CD8-positive, alpha-beta memory T cell (primary cell): Measurements from ENCODE around the gene LYAR. TPM values are rescaled to one million over a fixed set of nuclear protein-coding genes. Genes with fewer than 3 reads are reported as not detected.
A peak's percentile ranks its signal among the peaks of the same experiment; 100 is the strongest.

Experiments used
- CTCF ChIA-PET: fragments of 350-600 bp; sonication (Branson Sonifier 250); formaldehyde crosslinking; loops from one replicate; lab custom pipeline; 2021; ENCODE audit warnings: antibody characterized with exemption; lab: Charles Lee
- POLR2A ChIA-PET: fragments of 350-600 bp; sonication (Branson Sonifier 250); formaldehyde crosslinking; loops from one replicate; lab custom pipeline; 2021; ENCODE audit warnings: antibody characterized with exemption; lab: Charles Lee
- DNase-seq, 5 donors: peaks; one replicate each; pipeline versions ENCODE4 v3.0.0 to v3.0.0-alpha.2; 2020 to 2022; ENCODE audit warnings: mixed read lengths in 1 of 5
- H3K27ac ChIP-seq: one replicate; pipeline ENCODE4 v1.7.0; 2013; ENCODE audit warnings: low read depth, mild to moderate bottlenecking, low read length, moderate library complexity
- H3K27me3 ChIP-seq: 2 replicates; pipeline ENCODE4 v1.7.0; 2013; ENCODE audit warnings: low read length, mild to moderate bottlenecking; ENCODE audit not compliant: insufficient read depth, poor library complexity, severe bottlenecking
- H3K36me3 ChIP-seq: 2 replicates; pipeline ENCODE4 v1.7.0; 2013; ENCODE audit warnings: mild to moderate bottlenecking, low read length, moderate library complexity; ENCODE audit not compliant: insufficient read depth
- H3K4me1 ChIP-seq: 2 replicates; pipeline ENCODE4 v1.7.0; 2013; ENCODE audit warnings: mild to moderate bottlenecking, low read length, moderate library complexity; ENCODE audit not compliant: insufficient read depth
- H3K4me3 ChIP-seq: 2 replicates; pipeline ENCODE4 v1.7.0; 2013; ENCODE audit warnings: mild to moderate bottlenecking, low read length
- H3K9me3 ChIP-seq: 2 replicates; pipeline ENCODE4 v1.7.0; 2013; ENCODE audit warnings: mild to moderate bottlenecking, low read length
- H3K27ac Mint-ChIP-seq, 8 donors: one replicate each; pipeline ENCODE4 v1.8.0; 2020 to 2021; ENCODE audit warnings: mixed read lengths in 8 of 8, mild to moderate bottlenecking in 6 of 8, inconsistent platforms in 3 of 8, moderate library complexity in 3 of 8
- H3K27me3 Mint-ChIP-seq, 2 donors: one replicate each; pipeline ENCODE4 v1.8.0; 2020 to 2021; ENCODE audit warnings: mixed read lengths in 2 of 2, mild to moderate bottlenecking in 1 of 2, moderate library complexity in 1 of 2
- H3K36me3 Mint-ChIP-seq, 3 donors: one replicate each; pipeline ENCODE4 v1.8.0; 2020 to 2021; ENCODE audit warnings: mixed read lengths in 3 of 3, inconsistent platforms in 1 of 3, mild to moderate bottlenecking in 1 of 3
- H3K4me1 Mint-ChIP-seq, 3 donors: one replicate each; pipeline ENCODE4 v1.8.0; 2020 to 2021; ENCODE audit warnings: mixed read lengths in 3 of 3, inconsistent platforms in 1 of 3, mild to moderate bottlenecking in 1 of 3
- H3K4me3 Mint-ChIP-seq, 7 donors: one replicate each; pipeline ENCODE4 v1.8.0; 2020 to 2021; ENCODE audit warnings: mixed read lengths in 7 of 7, mild to moderate bottlenecking in 6 of 7, moderate library complexity in 4 of 7, inconsistent platforms in 2 of 7
- H3K9me3 Mint-ChIP-seq, 5 donors: one replicate each; pipeline ENCODE4 v1.8.0; 2020 to 2022; ENCODE audit warnings: mixed read lengths in 5 of 5, mild to moderate bottlenecking in 3 of 5, moderate library complexity in 2 of 5, inconsistent platforms in 1 of 5
- polyA plus RNA-seq: library from polyadenylated mRNA; unstranded; fragments of 300-500 nt; fragmentation: Illumina TruSeq; gene quantifications from one replicate; pipeline ENCODE4 v1.2.3, GENCODE V29; 2021
- total RNA-seq, 2 experiments: library from RNA; stranded (reverse); gene quantifications; one replicate each; pipeline ENCODE4 v1.2.3, GENCODE V29; 2021

LYAR gene
- total and polyA plus RNA-seq, 3 experiments from 2014 or later: 95.8 to 187 (median 103) TPM

GRCh38 chr4:4308800-4309441, 19.0 kb upstream of the LYAR start:
- no peak for DNase-seq
- Histone ChIP-seq H3K4me3 (no peak overlapping the region), H3K36me3 (peaks cover 9% of the 10 kb centered on the region), H3K27me3 (no peaks in the 10 kb centered on the region), H3K9me3 (no peaks in the 10 kb centered on the region), H3K4me1 (no peaks in the 10 kb centered on the region), H3K27ac (no peak overlapping the region)
- H3K9me3 Mint-ChIP-seq: no peaks in the 10 kb centered on the region
- H3K36me3 Mint-ChIP-seq: peaks cover 0 to 71% (median 23%) of the 10 kb centered on the region in 3 donors
- POLR2A ChIA-PET: no interaction called here
- H3K4me1 Mint-ChIP-seq: peaks cover 14 to 26% (median 21%) of the 10 kb centered on the region in 3 donors
- no peaks in the 10 kb centered on the region for H3K27me3 Mint-ChIP-seq
- H3K4me3 Mint-ChIP-seq: no peak overlapping the region
- CTCF ChIA-PET: interaction anchor here (1.1 kb wide), 1 partner anchor 56 kb away, joined by 3 read pairs; no protein-coding TSS in a partner anchor
- peak overlapping the region in 3 of 8 donors; percentile 5 to 71 (median 54) for H3K27ac Mint-ChIP-seq

- Mint-ChIP-seq H3K27me3 (no peaks in the 10 kb centered on the region), H3K36me3 (peaks cover 0 to 70% (median 17%) of the 10 kb centered on the region in 3 donors), H3K4me1 (peaks cover 14 to 42% (median 27%) of the 10 kb centered on the region in 3 donors), H3K9me3 (no peaks in the 10 kb centered on the region), H3K27ac (peak overlapping the region in 2 of 8 donors; percentile 12 to 90), H3K4me3 (no peak overlapping the region)
- ChIA-PET CTCF (interaction anchor here (1.5 to 1.8 kb wide), 2 partner anchors 10 to 47 kb away, joined by 3 to 8 read pairs; no protein-coding TSS in a partner anchor), POLR2A (interaction anchor here (0.6 kb wide), 1 partner anchor 237 kb away, joined by 6 read pairs; no protein-coding TSS in a partner anchor)
- Histone ChIP-seq H3K27me3 (no peaks in the 10 kb centered on the region), H3K4me3 (no peak overlapping the region), H3K36me3 (peaks cover 19% of the 10 kb centered on the region), H3K4me1 (no peaks in the 10 kb centered on the region), H3K27ac (no peak overlapping the region), H3K9me3 (no peaks in the 10 kb centered on the region)
- DNase-seq: no peak
Measured at GRCh38 chr4:4306920-4307319, 17.0 kb upstream of the LYAR start.

GRCh38 chr4:4302416-4302815, 12.5 kb upstream of the LYAR start:
- H3K36me3 ChIP-seq: peaks cover 23% of the 10 kb centered on the region
- H3K9me3 ChIP-seq: no peaks in the 10 kb centered on the region
- ChIA-PET CTCF (interaction anchor here (3.5 kb wide), 1 partner anchor 43 kb away, joined by 16 read pairs; no protein-coding TSS in a partner anchor), POLR2A (no interaction called here)
- Mint-ChIP-seq H3K27me3 (no peaks in the 10 kb centered on the region), H3K27ac (peak overlapping the region in 4 of 8 donors; percentile 48 to 69 (median 64)), H3K4me1 (peaks cover 16 to 63% (median 41%) of the 10 kb centered on the region in 3 donors), H3K36me3 (peaks cover 0 to 79% (median 17%) of the 10 kb centered on the region in 3 donors), H3K9me3 (no peaks in the 10 kb centered on the region), H3K4me3 (no peak overlapping the region)
- no peak overlapping the region for H3K4me3 ChIP-seq
- H3K27me3 ChIP-seq: no peaks in the 10 kb centered on the region
- no peak for DNase-seq
- H3K27ac ChIP-seq: no peak overlapping the region
- H3K4me1 ChIP-seq: no peaks in the 10 kb centered on the region

GRCh38 chr4:4302001-4302400, 12.0 kb upstream of the LYAR start:
- Histone ChIP-seq H3K4me3 (no peak overlapping the region), H3K27ac (no peak overlapping the region), H3K4me1 (no peaks in the 10 kb centered on the region), H3K36me3 (peaks cover 23% of the 10 kb centered on the region), H3K27me3 (no peaks in the 10 kb centered on the region), H3K9me3 (no peaks in the 10 kb centered on the region)
- peaks cover 0 to 77% (median 13%) of the 10 kb centered on the region in 3 donors for H3K36me3 Mint-ChIP-seq
- no peak overlapping the region for H3K4me3 Mint-ChIP-seq
- H3K4me1 Mint-ChIP-seq: peaks cover 17 to 63% (median 45%) of the 10 kb centered on the region in 3 donors
- CTCF ChIA-PET: interaction anchor here (3.5 kb wide), 1 partner anchor 42 kb away, joined by 16 read pairs; no protein-coding TSS in a partner anchor
- H3K27ac Mint-ChIP-seq: peak overlapping the region in 3 of 8 donors; percentile 47 to 69 (median 66)
- no peaks in the 10 kb centered on the region for H3K9me3 Mint-ChIP-seq
- no peaks in the 10 kb centered on the region for H3K27me3 Mint-ChIP-seq
- DNase-seq: no peak
- POLR2A ChIA-PET: no interaction called here

- Mint-ChIP-seq H3K27ac (peak overlapping the region in 6 of 8 donors; percentile 17 to 79 (median 34)), H3K27me3 (no peaks in the 10 kb centered on the region), H3K36me3 (peaks cover 11 to 63% (median 15%) of the 10 kb centered on the region in 3 donors), H3K9me3 (no peaks in the 10 kb centered on the region), H3K4me1 (peaks cover 29 to 71% (median 58%) of the 10 kb centered on the region in 3 donors), H3K4me3 (no peak overlapping the region)
- Histone ChIP-seq H3K36me3 (peaks cover 19% of the 10 kb centered on the region), H3K4me3 (no peak overlapping the region), H3K27me3 (no peaks in the 10 kb centered on the region), H3K27ac (no peak overlapping the region), H3K9me3 (no peaks in the 10 kb centered on the region), H3K4me1 (no peaks in the 10 kb centered on the region)
- DNase-seq: no peak
- CTCF ChIA-PET: interaction anchor here (2.9 kb wide), 1 partner anchor 39 kb away, joined by 10 read pairs; no protein-coding TSS in a partner anchor
- POLR2A ChIA-PET: no interaction called here
Measured at GRCh38 chr4:4299006-4299405, 9.1 kb upstream of the LYAR start.

- H3K4me3 ChIP-seq: no peak overlapping the region
- Mint-ChIP-seq H3K9me3 (no peaks in the 10 kb centered on the region), H3K27ac (peak overlapping the region in 3 of 8 donors; percentile 11 to 40 (median 19)), H3K4me3 (no peak overlapping the region), H3K36me3 (peaks cover 16 to 60% (median 20%) of the 10 kb centered on the region in 3 donors), H3K4me1 (peaks cover 48 to 78% (median 75%) of the 10 kb centered on the region in 3 donors), H3K27me3 (no peaks in the 10 kb centered on the region)
- no peak overlapping the region for H3K27ac ChIP-seq
- peaks cover 8% of the 10 kb centered on the region for H3K36me3 ChIP-seq
- CTCF ChIA-PET: interaction anchor here (2.9 kb wide), 1 partner anchor 36 kb away, joined by 10 read pairs; no protein-coding TSS in a partner anchor
- no peaks in the 10 kb centered on the region for H3K9me3 ChIP-seq
- no peak for DNase-seq
- H3K4me1 ChIP-seq: peaks cover 4% of the 10 kb centered on the region
- POLR2A ChIA-PET: no interaction called here
- no peaks in the 10 kb centered on the region for H3K27me3 ChIP-seq
Measured at GRCh38 chr4:4296283-4296846, 6.4 kb upstream of the LYAR start.

GRCh38 chr4:4293279-4293678, 3.3 kb upstream of the LYAR start:
- H3K9me3 ChIP-seq: no peaks in the 10 kb centered on the region
- H3K27me3 Mint-ChIP-seq: no peaks in the 10 kb centered on the region
- H3K27me3 ChIP-seq: no peaks in the 10 kb centered on the region
- peaks cover 59 to 80% (median 77%) of the 10 kb centered on the region in 3 donors for H3K4me1 Mint-ChIP-seq
- H3K27ac ChIP-seq: no peak overlapping the region
- H3K4me1 ChIP-seq: peaks cover 22% of the 10 kb centered on the region
- H3K4me3 ChIP-seq: no peak overlapping the region
- ChIA-PET POLR2A (no interaction called here), CTCF (no interaction called here)
- H3K4me3 Mint-ChIP-seq: peak overlapping the region in 2 of 7 donors; percentile 9 to 90
- no peaks in the 10 kb centered on the region for H3K36me3 ChIP-seq
- H3K36me3 Mint-ChIP-seq: peaks cover 12 to 57% (median 20%) of the 10 kb centered on the region in 3 donors
- H3K27ac Mint-ChIP-seq: peak overlapping the region in 3 of 8 donors; percentile 2 to 94 (median 33)
- no peaks in the 10 kb centered on the region for H3K9me3 Mint-ChIP-seq
- DNase-seq: no peak
